HEK293T (cell line): ENCODE results near the gene KCNAB2.

ENCODE experiments used
- CTCF ChIA-PET: fragments of 350-600 bp; formaldehyde crosslinking; extraction: SDS; loops from one replicate; lab custom pipeline; 2021; ENCODE audit warnings: antibody characterized with exemption, inconsistent platforms; lab: Yijun Ruan, JAX
- POLR2A ChIA-PET: fragments of 350-600 bp; formaldehyde crosslinking; extraction: SDS; loops from one replicate; lab custom pipeline; 2020; ENCODE audit warnings: antibody characterized with exemption, inconsistent platforms; lab: Yijun Ruan, JAX
- DNase-seq: peaks from one replicate; pipeline ENCODE4 v3.0.0; 2012; ENCODE audit warnings: mixed read lengths; ENCODE audit errors: extremely low spot score
- ARNT ChIP-seq: fragments of 450-650 bp; IDR thresholded peaks from 2 replicates; pipeline ENCODE4 v1.6.1; 2017; ENCODE audit warnings: mild to moderate bottlenecking
- BHLHE40 ChIP-seq: fragments of 450-650 bp; IDR thresholded peaks from 2 replicates; pipeline ENCODE4 v1.6.1; 2016; ENCODE audit warnings: mild to moderate bottlenecking, moderate library complexity, borderline replicate concordance
- CTBP1 ChIP-seq: fragments of 450-650 bp; IDR thresholded peaks from 2 replicates; pipeline ENCODE4 v1.6.1; 2016; ENCODE audit warnings: borderline replicate concordance
- ELF4 ChIP-seq: fragments of 450-650 bp; IDR thresholded peaks from 2 replicates; pipeline ENCODE4 v1.6.1; 2017; ENCODE audit warnings: antibody characterized with exemption
- FOXA1 ChIP-seq: fragments of 450-650 bp; IDR thresholded peaks from 2 replicates; pipeline ENCODE4 v1.6.1; 2016; ENCODE audit warnings: mild to moderate bottlenecking
- FOXK2 ChIP-seq: fragments of 450-650 bp; IDR thresholded peaks from 2 replicates; pipeline ENCODE4 v1.6.1; 2016; ENCODE audit warnings: mild to moderate bottlenecking
- FOXM1 ChIP-seq: fragments of 450-650 bp; IDR thresholded peaks from 2 replicates; pipeline ENCODE4 v1.6.1; 2017; ENCODE audit warnings: mild to moderate bottlenecking, borderline replicate concordance
- HDGF ChIP-seq: fragments of 450-650 bp; IDR thresholded peaks from 2 replicates; pipeline ENCODE4 v1.6.1; 2017; ENCODE audit warnings: antibody characterized with exemption, borderline replicate concordance
- L3MBTL2 ChIP-seq: fragments of 450-650 bp; conservative IDR thresholded peaks from 2 replicates; pipeline ENCODE4 v1.6.1; 2016; ENCODE audit warnings: mild to moderate bottlenecking
- LEF1 ChIP-seq: fragments of 450-650 bp; IDR thresholded peaks from 2 replicates; pipeline ENCODE4 v1.6.1; 2017; ENCODE audit warnings: mild to moderate bottlenecking, borderline replicate concordance
- NFRKB ChIP-seq: fragments of 450-650 bp; IDR thresholded peaks from 2 replicates; pipeline ENCODE4 v1.6.1; 2016; ENCODE audit warnings: mild to moderate bottlenecking, moderate library complexity
- SP1 ChIP-seq: fragments of 450-650 bp; IDR thresholded peaks from 2 replicates; pipeline ENCODE4 v1.6.1; 2017
- SUZ12 ChIP-seq: fragments of 450-650 bp; IDR thresholded peaks from 2 replicates; pipeline ENCODE4 v1.6.1; 2016; ENCODE audit warnings: mild to moderate bottlenecking
- TARDBP ChIP-seq: fragments of 450-650 bp; IDR thresholded peaks from 2 replicates; pipeline ENCODE4 v1.6.1; 2016
- ZNF384 ChIP-seq: fragments of 450-650 bp; IDR thresholded peaks from 2 replicates; pipeline ENCODE4 v1.6.1; 2016
- TF ChIP-seq, protein P1 (sequence below): fragments of 450-650 bp; IDR thresholded peaks from 2 replicates; pipeline ENCODE4 v1.6.1; 2016

KCNAB2 gene

DNA sequence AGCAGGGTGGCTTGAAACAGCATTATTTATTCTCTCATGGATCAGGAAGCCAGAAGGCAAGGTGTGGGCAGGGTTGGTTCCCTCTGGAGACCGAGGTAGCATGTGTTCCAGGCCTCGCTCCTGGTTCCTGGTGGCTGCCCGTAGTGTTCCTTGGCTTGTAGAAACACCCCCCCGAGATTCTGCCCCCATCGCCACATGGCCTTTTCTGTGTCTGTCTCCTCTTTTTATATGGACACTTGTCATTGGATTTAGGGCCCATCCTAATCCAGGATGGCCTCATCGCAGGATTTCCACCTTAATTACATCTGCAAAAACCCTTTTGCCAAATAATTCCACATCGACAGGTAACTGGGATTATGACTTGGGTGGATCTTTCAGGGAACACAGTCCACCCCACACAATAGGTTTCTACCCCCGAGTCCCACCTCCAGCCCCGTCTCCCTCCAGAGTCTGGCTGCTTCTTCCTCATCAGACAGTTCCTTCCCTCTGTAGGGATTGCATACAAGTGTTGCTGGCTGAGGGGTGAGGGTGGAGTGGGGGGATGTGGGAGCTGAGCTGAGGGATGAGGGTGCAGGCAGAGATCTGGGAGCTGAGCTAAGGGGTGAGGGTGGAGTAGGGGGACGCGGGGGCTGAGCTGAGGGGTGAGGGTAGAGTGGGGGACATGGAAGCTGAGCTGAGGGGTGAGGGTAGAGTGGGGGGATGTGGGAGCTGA is 41.1 kb upstream of the KCNAB2 start:
- POLR2A ChIA-PET = no interaction called here
- CTCF ChIA-PET = interaction anchor here (0.7 kb wide), 1 partner anchor 302 kb away, joined by 4 read pairs; no protein-coding TSS in a partner anchor
- DNase-seq = no peak
- TF ChIP-seq TARDBP = no peak
- TF ChIP-seq FOXA1 = no peak
- no peak for TF ChIP-seq L3MBTL2
- no peak for TF ChIP-seq NFRKB
- no peak for TF ChIP-seq HDGF
- no peak for TF ChIP-seq FOXM1
- no peak for TF ChIP-seq ARNT

DNA sequence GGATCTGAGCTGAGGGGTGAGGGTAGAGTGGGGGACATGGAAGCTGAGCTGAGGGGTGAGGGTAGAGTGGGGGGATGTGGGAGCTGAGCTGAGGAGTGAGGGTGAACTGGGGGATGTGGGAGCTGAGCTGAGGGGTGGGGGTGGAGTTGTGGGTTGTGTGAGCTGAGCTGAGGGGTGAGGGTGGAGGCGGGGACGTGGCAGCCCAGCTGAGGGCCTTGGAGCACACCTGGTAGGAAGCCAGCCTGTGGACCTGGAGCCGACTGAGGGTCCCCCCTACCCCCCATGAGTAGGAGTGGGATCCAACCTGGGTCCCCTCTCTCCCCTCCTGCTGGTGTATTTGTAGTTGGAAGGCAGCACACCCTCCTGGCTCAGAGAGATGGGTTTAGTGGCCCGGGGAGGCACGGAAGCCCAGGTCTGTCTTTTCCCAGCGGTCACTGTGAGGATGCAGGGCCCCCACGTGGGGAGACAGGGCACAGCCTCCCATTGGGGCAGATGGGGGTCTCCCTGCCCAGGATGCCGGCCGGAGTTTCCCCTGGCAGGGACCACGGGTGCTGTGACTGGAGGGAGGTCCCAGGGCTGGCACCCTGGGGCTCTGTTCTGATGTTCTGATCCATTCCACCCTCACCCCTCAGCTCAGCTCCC is 40.3 kb upstream of the KCNAB2 start:
- ChIA-PET CTCF (interaction anchor here (0.9 kb wide), 1 partner anchor 11 kb away, joined by 3 read pairs; no protein-coding TSS in a partner anchor), POLR2A (no interaction called here)
- TF ChIP-seq L3MBTL2 (no peak), BHLHE40 (no peak), ELF4 (no peak), FOXA1 (no peak), NFRKB (no peak), TARDBP (no peak), LEF1 (no peak), CTBP1 (no peak), HDGF (no peak), FOXM1 (no peak), SUZ12 (no peak), ZNF384 (no peak), SP1 (no peak), ARNT (no peak), FOXK2 (no peak)
- TF ChIP-seq, protein P1, sequence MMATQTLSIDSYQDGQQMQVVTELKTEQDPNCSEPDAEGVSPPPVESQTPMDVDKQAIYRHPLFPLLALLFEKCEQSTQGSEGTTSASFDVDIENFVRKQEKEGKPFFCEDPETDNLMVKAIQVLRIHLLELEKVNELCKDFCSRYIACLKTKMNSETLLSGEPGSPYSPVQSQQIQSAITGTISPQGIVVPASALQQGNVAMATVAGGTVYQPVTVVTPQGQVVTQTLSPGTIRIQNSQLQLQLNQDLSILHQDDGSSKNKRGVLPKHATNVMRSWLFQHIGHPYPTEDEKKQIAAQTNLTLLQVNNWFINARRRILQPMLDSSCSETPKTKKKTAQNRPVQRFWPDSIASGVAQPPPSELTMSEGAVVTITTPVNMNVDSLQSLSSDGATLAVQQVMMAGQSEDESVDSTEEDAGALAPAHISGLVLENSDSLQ = no peak
- DNase-seq = no peak

DNA sequence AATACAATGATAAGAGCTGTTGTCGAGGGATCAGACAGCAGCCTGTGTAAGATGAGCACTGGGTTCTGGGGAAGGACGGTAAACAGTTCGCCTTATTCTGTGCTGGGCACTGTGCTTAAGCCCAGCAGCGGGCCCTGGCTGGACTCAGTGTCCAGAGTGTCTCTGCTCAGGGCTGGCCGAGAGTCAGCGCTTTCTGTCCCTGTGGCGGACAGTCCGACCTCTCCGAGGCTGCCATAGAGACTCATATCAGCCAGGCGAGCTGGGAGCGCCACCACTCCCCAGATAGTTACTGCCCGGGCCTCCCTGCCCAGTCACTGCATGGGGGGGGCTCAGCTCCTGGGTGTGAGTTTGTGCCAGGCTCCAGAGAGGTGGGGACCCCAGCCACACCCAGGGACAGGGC is 38.8 kb upstream of the KCNAB2 start:
- POLR2A ChIA-PET = no interaction called here
- DNase-seq = no peak
- CTCF ChIA-PET = no interaction called here
- no peak for TF ChIP-seq FOXA1
- no peak for TF ChIP-seq L3MBTL2
- TF ChIP-seq ARNT = no peak
- TF ChIP-seq FOXM1 = no peak
- no peak for TF ChIP-seq TARDBP
- no peak for TF ChIP-seq ELF4
- TF ChIP-seq LEF1 = no peak
- no peak for TF ChIP-seq FOXK2
- no peak for TF ChIP-seq SUZ12
- TF ChIP-seq HDGF = no peak
- TF ChIP-seq BHLHE40 = no peak
- TF ChIP-seq SP1 = no peak
- TF ChIP-seq NFRKB = no peak
- TF ChIP-seq, protein P1 = no peak
- no peak for TF ChIP-seq ZNF384
- TF ChIP-seq CTBP1 = no peak

DNA sequence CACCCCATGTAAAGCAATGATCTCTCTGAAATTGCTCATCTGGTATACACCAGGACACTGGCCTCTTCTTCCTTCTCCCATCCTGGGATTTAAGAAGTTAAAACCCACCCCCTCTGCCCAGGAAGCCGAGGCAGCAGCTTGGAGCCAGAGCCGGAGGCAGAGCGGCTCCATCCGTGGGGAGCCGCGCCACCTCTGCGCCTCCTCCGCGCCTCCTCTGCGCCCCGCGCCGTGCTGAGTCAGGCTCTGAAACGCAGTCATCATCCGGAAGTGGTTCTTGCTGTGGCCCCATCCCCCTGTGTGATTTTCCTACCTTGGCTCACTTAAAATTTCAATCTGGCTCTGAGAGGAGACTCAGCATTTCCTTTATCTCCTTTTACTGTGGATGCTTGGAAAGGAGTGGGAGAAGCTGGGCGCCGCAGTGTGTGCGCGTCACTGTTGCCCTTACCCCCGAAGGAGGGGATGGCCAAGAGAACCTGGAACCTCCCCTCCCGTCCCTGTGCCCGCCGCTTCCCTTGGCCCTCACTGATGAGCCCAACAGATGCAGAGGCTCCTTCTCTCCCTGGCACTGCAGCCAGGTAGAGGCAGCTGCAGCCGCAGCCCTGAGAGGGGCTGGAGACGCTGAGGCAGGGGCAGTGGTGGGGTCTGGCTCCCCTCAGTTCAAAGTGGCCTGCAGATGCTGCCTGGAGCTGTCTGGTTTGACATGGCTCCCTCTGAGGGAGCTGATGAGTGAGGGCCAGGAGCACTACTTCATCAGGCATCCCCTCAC is 38.2 kb upstream of the KCNAB2 start:
- no peak for DNase-seq
- POLR2A ChIA-PET = no interaction called here

DNA sequence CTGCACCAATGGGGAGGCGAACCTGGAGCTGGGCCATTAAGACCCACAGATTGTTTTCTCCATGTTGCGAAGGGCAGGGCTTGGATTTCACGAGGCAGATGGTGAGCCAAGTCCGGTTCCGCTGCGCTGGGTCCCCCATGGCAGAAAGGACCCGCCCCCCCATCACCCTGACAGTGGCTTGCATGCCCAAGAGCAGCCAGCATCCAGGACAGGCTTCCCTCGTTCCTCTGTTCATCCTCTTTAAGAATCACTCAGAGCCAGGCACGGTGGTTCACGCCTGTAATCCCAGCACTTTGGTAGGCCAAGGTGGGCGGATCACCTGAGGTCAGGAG is 37.6 kb upstream of the KCNAB2 start:
- ChIA-PET POLR2A (no interaction called here), CTCF (interaction anchor here (0.6 to 1.6 kb wide), 2 partner anchors 27 to 210 kb away, joined by 3 to 4 read pairs; no protein-coding TSS in a partner anchor)
- TF ChIP-seq NFRKB (no peak), ARNT (no peak), SUZ12 (no peak), ZNF384 (no peak), LEF1 (no peak), CTBP1 (no peak), BHLHE40 (no peak), FOXA1 (no peak), ELF4 (no peak), TARDBP (no peak), HDGF (no peak), FOXK2 (no peak), L3MBTL2 (no peak), SP1 (no peak), FOXM1 (no peak)
- TF ChIP-seq, protein P1 = no peak
- DNase-seq = no peak

More for the DNA sequence above, 38.2 kb upstream of the KCNAB2 start:
- CTCF ChIA-PET = interaction anchor here (0.6 to 1.6 kb wide), 2 partner anchors 27 to 211 kb away, joined by 3 to 4 read pairs; no protein-coding TSS in a partner anchor
- no peak for TF ChIP-seq FOXK2
- no peak for TF ChIP-seq FOXM1
- no peak for TF ChIP-seq SP1
- TF ChIP-seq ELF4 = no peak
- TF ChIP-seq ZNF384 = no peak
- no peak for TF ChIP-seq SUZ12
- no peak for TF ChIP-seq BHLHE40
- TF ChIP-seq, protein P1 = no peak
- no peak for TF ChIP-seq ARNT
- no peak for TF ChIP-seq HDGF
- TF ChIP-seq L3MBTL2 = no peak
- TF ChIP-seq NFRKB = no peak
- TF ChIP-seq CTBP1 = no peak
- no peak for TF ChIP-seq TARDBP
- no peak for TF ChIP-seq FOXA1
